ENCODE data around the gene HOXA6.

Gene HOXA6

GRCh38 chr7:27172823-27173510, 25.4 kb upstream of the HOXA6 start:
- peak; percentile 90 for DNase-seq (ENCODE audit: low spot score)

GRCh38 chr7:27172315-27172774, 24.8 kb upstream of the HOXA6 start:
- DNase-seq (ENCODE audit: low spot score) = peak; percentile 71

GRCh38 chr7:27171637-27172314, 24.2 kb upstream of the HOXA6 start:
- DNase-seq (ENCODE audit: low spot score) = peak; percentile 72

- DNase-seq (ENCODE audit: low spot score) = peak; percentile 70
Observed at GRCh38 chr7:27171325-27171636, 23.7 kb upstream of the HOXA6 start.

- DNase-seq (ENCODE audit: low spot score) = no peak
Observed at GRCh38 chr7:27170426-27171324, 23.1 kb upstream of the HOXA6 start.

GRCh38 chr7:27169658-27170425, 22.3 kb upstream of the HOXA6 start:
- DNase-seq (ENCODE audit: low spot score) = peak; percentile 88

GRCh38 chr7:27168265-27168947, 20.8 kb upstream of the HOXA6 start:
- DNase-seq (ENCODE audit: low spot score) = peak; percentile 86

GRCh38 chr7:27167916-27168264, 20.3 kb upstream of the HOXA6 start:
- no peak for DNase-seq (ENCODE audit: low spot score)

- DNase-seq (ENCODE audit: low spot score) = no peak
Observed at GRCh38 chr7:27166531-27167505, 19.2 kb upstream of the HOXA6 start.

- no peak for DNase-seq (ENCODE audit: low spot score)
Observed at GRCh38 chr7:27165996-27166530, 18.5 kb upstream of the HOXA6 start.

GRCh38 chr7:27165089-27165995, 17.8 kb upstream of the HOXA6 start, which contains the start of gene HOXA9:
HOXA9 (minus strand) TSS chr7:27165537; CDS start chr7:27165457, 80 bp downstream.
- peak; percentile 91 for DNase-seq (ENCODE audit: low spot score)

- no peak for DNase-seq (ENCODE audit: low spot score)
Observed at GRCh38 chr7:27164367-27165088, 17.0 kb upstream of the HOXA6 start.

GRCh38 chr7:27164045-27164366, 16.4 kb upstream of the HOXA6 start:
- no peak for DNase-seq (ENCODE audit: low spot score)

- DNase-seq (ENCODE audit: low spot score) = no peak
Observed at GRCh38 chr7:27163288-27164044, 15.9 kb upstream of the HOXA6 start.

GRCh38 chr7:27162561-27163287, 15.2 kb upstream of the HOXA6 start:
- no peak for DNase-seq (ENCODE audit: low spot score)

GRCh38 chr7:27161721-27162560, 14.4 kb upstream of the HOXA6 start:
- no peak for DNase-seq (ENCODE audit: low spot score)

Measured in left forelimb (tissue), 1 donor.